OCI-LY1 (cell line): ENCODE data around the gene UNC93A.
"Not testable (repeated sequence)": the region's sequence is repeated elsewhere in the genome, so short reads cannot be mapped to it uniquely, and the experiment has no call there.

Source experiments
- H2AFZ ChIP-seq: fragments of 200-600 bp; sonication (generic), shearing (Covaris generic); 2 replicates; pipeline ENCODE4 v1.6.0; 2014; ENCODE audit warnings: antibody characterized with exemption, mild to moderate bottlenecking, low read length
- H3F3A ChIP-seq: fragments of 200-600 bp; sonication (generic), shearing (Covaris generic); 2 replicates; pipeline ENCODE4 v1.6.0; 2014; ENCODE audit warnings: mild to moderate bottlenecking, antibody characterized with exemption, low read length, moderate library complexity; ENCODE audit not compliant: insufficient read depth
- H3K27ac ChIP-seq: fragments of 200-600 bp; sonication (generic); 2 replicates; pipeline ENCODE4 v1.5.1; 2014; ENCODE audit warnings: low read length, mixed run types, mild to moderate bottlenecking, low read depth; ENCODE audit not compliant: poor library complexity, severe bottlenecking
- H3K27me3 ChIP-seq: fragments of 200-600 bp; sonication (generic); 2 replicates; pipeline ENCODE4 v1.6.0; 2014; ENCODE audit warnings: antibody characterized with exemption, mild to moderate bottlenecking, low read length, moderate library complexity; ENCODE audit not compliant: insufficient read depth
- H3K36me3 ChIP-seq: fragments of 200-600 bp; sonication (generic); 2 replicates; pipeline ENCODE4 v1.6.1; 2014; ENCODE audit warnings: mild to moderate bottlenecking, antibody characterized with exemption, low read length, moderate library complexity, mixed read lengths; ENCODE audit not compliant: insufficient read depth
- H3K4me1 ChIP-seq: fragments of 200-600 bp; sonication (generic); 2 replicates; pipeline ENCODE4 v1.5.1; 2014; ENCODE audit warnings: mild to moderate bottlenecking, low read length, moderate library complexity; ENCODE audit not compliant: insufficient read depth, severe bottlenecking
- H3K4me2 ChIP-seq: fragments of 200-600 bp; sonication (generic), shearing (Covaris generic); 2 replicates; pipeline ENCODE4 v1.6.1; 2014; ENCODE audit warnings: low read length
- H3K4me3 ChIP-seq: fragments of 200-600 bp; sonication (generic); 2 replicates; pipeline ENCODE4 v1.5.1; 2014; ENCODE audit warnings: low read length, low read depth, mild to moderate bottlenecking, mixed read lengths; ENCODE audit not compliant: poor library complexity, severe bottlenecking
- H3K79me2 ChIP-seq: fragments of 200-600 bp; shearing (Covaris generic); 2 replicates; pipeline ENCODE4 v1.6.1; 2016; ENCODE audit warnings: mixed run types, low read length, mixed read lengths; ENCODE audit not compliant: insufficient read depth
- H3K9ac ChIP-seq: fragments of 200-600 bp; sonication (generic), shearing (Covaris generic); 2 replicates; pipeline ENCODE4 v1.6.1; 2014; ENCODE audit warnings: mild to moderate bottlenecking, low read length, mixed read lengths
- H3K9me2 ChIP-seq: fragments of 200-600 bp; sonication (generic), shearing (Covaris generic); 2 replicates; pipeline ENCODE4 v1.6.1; 2014; ENCODE audit warnings: low read depth, mild to moderate bottlenecking, low read length, mixed read lengths
- H3K9me3 ChIP-seq: fragments of 200-600 bp; shearing (Covaris generic); 2 replicates; pipeline ENCODE4 v1.6.1; 2014; ENCODE audit warnings: low read length, mixed read lengths
- H4K20me1 ChIP-seq: fragments of 200-600 bp; sonication (generic), shearing (Covaris generic); 2 replicates; pipeline ENCODE4 v1.6.0; 2016; ENCODE audit warnings: mild to moderate bottlenecking, low read length; ENCODE audit not compliant: insufficient read depth
- CTCF ChIP-seq: fragments of 200-600 bp; sonication (generic), shearing (Covaris generic); IDR thresholded peaks from 2 replicates; pipeline ENCODE4 v1.5.1; 2017; ENCODE audit warnings: mild to moderate bottlenecking, antibody characterized with exemption, low read length, moderate library complexity, mixed read lengths
- EZH2 ChIP-seq: fragments of 200-600 bp; sonication (generic), shearing (Covaris generic); IDR thresholded peaks from 2 replicates; pipeline ENCODE4 v1.8.0; 2017; ENCODE audit warnings: borderline replicate concordance, mixed run types, mild to moderate bottlenecking, antibody characterized with exemption, low read length, moderate library complexity, mixed read lengths

UNC93A gene

DNA sequence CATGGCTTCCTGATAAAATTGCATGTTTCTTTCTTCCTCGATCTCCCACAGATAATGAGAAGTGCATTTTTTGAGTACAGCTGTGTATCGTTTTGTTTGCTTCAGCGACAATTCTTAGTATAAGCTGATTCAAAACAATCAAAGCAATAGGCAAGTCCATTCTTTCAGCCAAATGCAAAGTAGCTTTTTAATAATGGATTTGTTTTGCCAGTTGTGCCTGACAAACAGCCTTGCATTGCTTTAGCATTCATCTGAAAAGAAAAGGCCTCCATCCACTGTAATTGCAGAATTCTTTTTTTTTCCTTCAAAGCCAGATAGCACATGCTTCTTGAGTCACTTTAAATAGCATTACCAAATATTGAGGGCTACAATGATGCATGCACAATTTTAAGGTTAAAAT, 65.8 kb downstream of the UNC93A start:
- no peak overlapping the region for H2AFZ ChIP-seq

DNA sequence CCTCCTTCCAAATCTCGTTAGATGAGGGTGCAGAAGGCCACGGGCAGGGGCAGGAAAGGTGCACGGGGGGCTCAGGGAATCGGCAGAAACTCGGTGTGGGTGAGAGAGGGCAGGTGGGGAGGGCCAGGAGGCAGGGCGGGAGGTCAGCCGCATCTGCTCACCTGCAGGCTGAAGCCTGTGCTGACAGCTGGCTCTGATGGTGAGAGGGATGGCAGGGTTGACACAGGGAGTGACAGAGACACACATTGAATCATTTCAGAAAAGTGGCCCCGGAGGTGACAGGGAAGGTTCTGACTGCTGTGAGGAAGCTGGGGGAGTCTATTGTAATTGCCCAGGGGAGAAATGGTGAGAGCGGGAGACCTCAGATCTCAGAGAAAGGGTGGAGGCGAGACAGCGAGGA, 67.3 kb downstream of the UNC93A start:
- H3K4me2 ChIP-seq = not testable (repeated sequence)

More for the DNA sequence above, 65.8 kb downstream of the UNC93A start:
- Histone ChIP-seq H3K9me2 (no peaks in the 10 kb centered on the region), H4K20me1 (no peaks in the 10 kb centered on the region), H3K36me3 (no peaks in the 10 kb centered on the region), H3K27ac (no peak overlapping the region), H3K4me3 (no peak overlapping the region), H3K4me1 (no peaks in the 10 kb centered on the region), H3K9ac (no peak overlapping the region), H3K79me2 (no peaks in the 10 kb centered on the region), H3K4me2 (no peak overlapping the region), H3K27me3 (no peaks in the 10 kb centered on the region), H3F3A (no peaks in the 10 kb centered on the region), H3K9me3 (no peaks in the 10 kb centered on the region)
- TF ChIP-seq EZH2 (no peak), CTCF (no peak)

GRCh38 chr6:167361170-167361569, 70.1 kb downstream of the UNC93A start:
- H3K27me3 ChIP-seq, H4K20me1 ChIP-seq, H3K27ac ChIP-seq, H3K9me2 ChIP-seq, H3F3A ChIP-seq, H3K4me1 ChIP-seq, H3K4me2 ChIP-seq, H2AFZ ChIP-seq, H3K79me2 ChIP-seq, H3K36me3 ChIP-seq, H3K9ac ChIP-seq, H3K9me3 ChIP-seq, H3K4me3 ChIP-seq: not testable (repeated sequence)

More for the DNA sequence above, 67.3 kb downstream of the UNC93A start:
- not testable (repeated sequence) for H3K27me3 ChIP-seq, H3K9ac ChIP-seq, H3F3A ChIP-seq, H3K27ac ChIP-seq, H3K36me3 ChIP-seq, H2AFZ ChIP-seq, H3K4me1 ChIP-seq, H3K4me3 ChIP-seq, H3K79me2 ChIP-seq, H3K9me3 ChIP-seq, H4K20me1 ChIP-seq, H3K9me2 ChIP-seq
